CD4-positive, alpha-beta T cell treated with Interleukin-4 for 1 hour (primary cell): ENCODE data around the gene RABL6.
"Not testable (repeated sequence)": the region's sequence is repeated elsewhere in the genome, so short reads cannot be mapped to it uniquely, and the experiment has no call there.

Experiments used
- DNase-seq, 2 donors: peaks; one replicate each; pipeline ENCODE4 v3.0.0-alpha.2; 2020 to 2022

Gene RABL6

GRCh38 chr9:136775191-136775590, 32.6 kb upstream of the RABL6 start:
- no peak for DNase-seq

- no peak for DNase-seq
Observed at GRCh38 chr9:136776947-136777346, 30.8 kb upstream of the RABL6 start.

DNA sequence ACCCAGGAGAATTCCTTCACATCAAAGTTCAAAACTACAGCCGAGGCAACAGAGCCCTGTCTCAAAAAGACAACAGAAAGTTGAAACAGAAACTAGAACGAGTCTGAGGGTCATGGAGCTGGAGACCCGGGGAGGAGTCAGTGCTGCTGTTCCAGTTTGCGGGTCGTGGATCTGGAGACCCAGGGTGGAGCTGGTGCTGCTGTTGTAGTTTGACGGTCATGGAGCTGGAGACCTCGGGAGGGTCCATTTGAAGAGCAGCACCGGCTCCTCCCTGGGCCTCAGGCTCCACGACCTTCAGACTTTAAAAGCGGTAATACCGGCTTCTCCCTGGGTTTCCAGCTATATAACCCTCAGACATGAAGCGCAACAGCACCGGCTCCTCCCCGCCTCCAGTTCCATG, 30.4 kb upstream of the RABL6 start:
- no peak for DNase-seq

GRCh38 chr9:136779808-136780207, 27.9 kb upstream of the RABL6 start:
- DNase-seq, result no peak

DNA sequence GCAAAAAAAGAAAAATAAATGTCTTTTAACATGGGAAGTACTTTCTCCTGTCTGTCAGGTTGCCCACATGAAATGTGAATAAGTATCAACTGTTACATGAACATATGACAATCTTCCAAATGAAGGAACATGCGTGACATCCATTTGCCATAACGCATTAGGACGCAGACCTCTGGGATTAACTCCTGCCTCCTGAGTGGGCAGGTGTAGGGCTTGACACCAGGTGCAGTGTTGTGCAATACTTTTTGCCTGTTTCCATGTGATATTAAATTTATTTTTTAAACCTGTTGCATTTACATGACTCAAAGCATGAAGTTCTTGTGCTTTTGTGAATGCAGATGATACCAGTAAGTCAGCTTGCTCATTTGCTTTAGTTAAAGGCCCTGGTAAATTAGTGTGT, 25.3 kb upstream of the RABL6 start:
- no peak for DNase-seq

DNA sequence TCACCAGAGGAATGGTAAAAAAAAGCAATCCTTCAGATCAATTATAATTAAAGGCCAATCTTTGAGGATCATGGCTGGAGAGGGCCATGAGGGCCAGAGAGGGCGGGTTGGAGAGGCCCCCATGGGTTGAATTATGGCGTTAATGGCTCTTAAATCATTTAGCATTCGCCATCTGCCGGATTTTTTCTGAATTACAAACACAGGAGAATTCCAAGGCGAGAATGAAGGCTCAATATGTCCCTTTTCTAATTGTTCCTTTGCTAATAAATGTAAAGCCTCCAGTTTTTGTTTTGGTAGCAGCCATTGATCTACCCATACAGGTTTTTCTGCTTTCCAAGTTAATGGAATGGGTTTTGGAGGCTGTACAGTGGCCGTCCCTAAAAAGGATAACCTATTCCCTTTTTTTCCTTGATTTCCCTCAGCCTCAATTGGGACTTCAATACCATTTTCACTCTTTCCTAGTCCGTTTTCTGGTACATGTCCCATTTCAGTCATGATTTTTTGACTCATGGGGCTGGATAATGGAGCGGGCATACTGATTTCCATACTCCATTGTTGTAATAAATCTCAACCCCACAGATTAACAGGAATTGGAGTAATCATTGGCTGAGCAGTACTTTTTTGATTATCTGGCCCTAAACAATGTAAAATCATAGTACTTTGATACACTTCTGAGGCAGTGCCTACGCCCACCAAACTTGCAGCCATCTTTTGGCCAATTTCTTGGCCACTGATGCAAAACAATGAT, 23.3 kb upstream of the RABL6 start:
- peak in 1 of 2 donors; percentile 41 for DNase-seq

- peak in 1 of 2 donors; percentile 62 for DNase-seq
Observed at GRCh38 chr9:136784997-136785361, 22.8 kb upstream of the RABL6 start.

GRCh38 chr9:136785565-136786355, 22.0 kb upstream of the RABL6 start:
- DNase-seq, result not testable (repeated sequence)

GRCh38 chr9:136786451-136786850, 21.3 kb upstream of the RABL6 start:
- no peak for DNase-seq

DNA sequence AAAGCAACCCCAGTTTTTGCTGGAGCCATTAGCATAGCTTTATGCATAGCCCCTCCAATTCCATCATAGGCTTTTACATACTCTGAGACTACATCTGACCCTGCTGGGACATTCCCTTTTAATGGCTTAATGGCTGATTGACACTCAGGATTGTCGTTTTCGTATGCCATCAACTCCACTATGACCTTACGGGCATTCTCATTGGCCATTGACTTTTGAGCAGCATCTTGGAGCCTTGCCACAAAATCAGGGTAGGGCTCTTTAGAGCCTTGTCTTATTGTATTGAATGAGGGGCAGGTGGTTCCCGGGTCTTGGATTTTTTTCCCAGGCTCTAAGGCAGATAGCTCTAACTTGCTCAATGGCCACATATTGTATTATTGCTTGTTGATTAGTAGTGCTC, 20.8 kb upstream of the RABL6 start:
- not testable (repeated sequence) for DNase-seq

- peak; percentile 69 to 83 for DNase-seq
Observed at GRCh38 chr9:136787690-136788400, 19.9 kb upstream of the RABL6 start.

DNA sequence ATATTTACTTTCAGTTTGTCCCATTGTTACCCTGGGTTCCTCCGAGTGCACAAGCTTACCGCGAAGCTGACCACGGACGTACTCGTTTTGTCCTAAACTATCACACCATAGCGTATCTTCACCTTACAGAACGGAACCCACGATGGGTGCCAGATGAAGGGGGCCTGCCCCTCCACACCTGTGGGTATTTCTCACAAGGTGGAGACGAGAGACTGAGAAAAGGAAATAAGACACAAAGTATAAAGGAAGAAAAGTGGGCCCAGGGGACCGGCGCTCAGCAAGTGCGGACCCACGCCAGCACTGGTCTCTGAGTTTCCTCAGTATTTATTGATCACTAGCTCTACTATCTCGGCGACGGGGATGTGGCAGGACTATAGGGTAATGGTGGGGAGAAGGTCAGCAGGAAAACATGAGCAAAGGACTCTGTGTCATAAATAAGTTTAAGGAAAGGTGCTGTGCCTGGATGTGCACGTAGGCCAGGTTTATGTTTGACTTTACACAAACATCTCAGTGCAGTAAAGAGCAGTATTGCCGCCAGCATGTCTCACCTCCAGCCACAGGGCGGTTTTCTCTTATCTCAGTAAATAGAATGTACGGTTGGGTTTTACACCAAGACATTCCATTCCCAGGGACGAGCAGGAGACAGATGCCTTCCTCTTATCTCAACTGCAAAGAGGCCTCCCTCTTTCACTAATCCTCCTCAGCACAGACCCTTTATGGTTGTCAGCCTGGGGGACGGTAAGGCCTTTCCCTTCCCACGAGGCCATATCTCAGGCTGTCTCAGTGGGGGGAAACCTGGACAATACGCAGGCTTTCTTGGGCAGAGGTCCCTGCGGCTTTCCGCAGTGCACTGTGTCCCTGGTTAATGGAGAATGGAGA, 18.9 kb upstream of the RABL6 start:
- DNase-seq, result not testable (repeated sequence)

GRCh38 chr9:136789523-136789937, 18.2 kb upstream of the RABL6 start:
- no peak for DNase-seq

DNA sequence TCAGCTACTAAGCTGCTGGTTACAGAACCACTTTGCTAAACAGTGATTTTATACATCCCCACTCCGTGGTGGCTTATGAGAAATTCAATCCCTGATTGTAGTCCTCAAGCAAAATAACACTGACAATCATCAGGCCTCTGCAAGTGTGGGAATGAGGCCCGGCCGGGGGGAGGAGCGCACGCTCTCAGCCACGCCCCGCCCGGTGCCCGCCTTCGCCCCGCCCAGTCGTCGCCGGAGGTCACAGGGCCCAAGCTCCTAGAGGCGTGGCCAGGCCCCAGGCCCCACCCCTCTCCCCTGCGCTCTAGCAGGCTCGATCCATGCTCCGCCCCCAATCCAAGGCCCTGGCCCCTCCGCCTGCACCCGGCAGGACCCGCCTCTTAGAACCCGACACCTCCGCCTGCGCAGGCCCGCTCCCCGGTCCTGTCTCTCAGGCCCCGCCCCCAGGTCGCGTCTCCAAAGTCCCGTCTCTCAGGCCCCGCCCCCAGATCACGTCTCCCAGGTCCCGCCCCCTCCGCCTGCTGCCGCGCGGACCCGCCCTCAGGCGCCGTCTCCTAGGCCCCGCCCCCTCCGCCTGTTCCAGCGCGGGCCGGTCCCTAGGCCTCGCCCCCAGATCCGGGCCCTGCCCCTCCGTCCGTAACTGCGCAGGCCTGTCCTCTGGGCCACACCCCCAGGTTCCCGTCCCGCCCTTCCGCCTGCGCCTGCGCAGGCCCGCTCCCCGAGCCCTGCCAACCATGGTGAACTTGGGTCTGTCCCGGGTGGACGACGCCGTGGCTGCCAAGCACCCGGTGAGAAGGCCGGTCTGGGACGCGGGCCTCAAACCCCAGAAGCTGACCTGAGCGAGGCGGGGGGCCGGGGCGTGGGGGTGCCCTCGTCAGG, 16.9 kb upstream of the RABL6 start, which contains the start of gene TMEM141:
TMEM141 (plus strand) TSS at position 705 of the 876 bp plus-strand sequence; CDS start at position 732, 27 bp downstream.
- DNase-seq, result peak; percentile 99

- peak; percentile 75 to 78 for DNase-seq
Observed at GRCh38 chr9:136791516-136792276, 16.1 kb upstream of the RABL6 start.

DNA sequence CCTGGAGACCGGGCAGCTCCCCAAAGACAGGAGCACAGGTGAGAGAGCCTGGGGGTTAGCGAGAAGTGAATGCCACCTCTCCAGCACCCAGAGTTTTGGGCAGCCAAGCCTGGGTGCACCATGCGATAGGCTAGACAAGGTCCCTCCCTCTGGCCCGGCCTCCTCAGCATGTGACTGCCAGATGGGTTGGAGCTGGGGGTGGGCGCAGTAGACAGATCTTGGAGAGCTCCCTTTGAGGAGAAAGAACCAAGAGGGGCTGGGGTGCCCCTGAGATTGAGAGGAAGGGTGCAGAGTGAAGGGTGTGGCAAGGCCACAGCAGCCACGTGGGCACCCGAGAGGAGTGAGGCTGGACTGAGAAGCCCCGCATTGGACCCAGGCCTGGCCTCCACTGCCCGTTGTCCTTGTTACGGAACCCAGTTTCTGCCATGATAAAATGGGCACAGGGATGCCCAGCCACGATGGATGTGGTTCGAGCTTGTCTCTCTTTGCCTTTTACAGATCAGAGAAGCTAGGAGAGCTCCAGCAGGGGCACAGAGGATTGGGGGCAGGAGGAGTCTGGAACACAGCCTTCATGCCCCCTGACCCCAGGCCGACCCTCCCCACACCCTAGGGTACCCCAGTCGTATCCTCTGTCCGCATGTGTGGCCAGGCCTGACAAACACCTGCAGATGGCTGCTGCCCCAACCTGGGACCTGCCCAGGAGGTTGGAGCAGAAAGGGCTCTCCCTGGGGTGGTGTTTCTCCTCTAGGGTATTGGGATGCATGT, 15.2 kb upstream of the RABL6 start:
- no peak for DNase-seq

DNA sequence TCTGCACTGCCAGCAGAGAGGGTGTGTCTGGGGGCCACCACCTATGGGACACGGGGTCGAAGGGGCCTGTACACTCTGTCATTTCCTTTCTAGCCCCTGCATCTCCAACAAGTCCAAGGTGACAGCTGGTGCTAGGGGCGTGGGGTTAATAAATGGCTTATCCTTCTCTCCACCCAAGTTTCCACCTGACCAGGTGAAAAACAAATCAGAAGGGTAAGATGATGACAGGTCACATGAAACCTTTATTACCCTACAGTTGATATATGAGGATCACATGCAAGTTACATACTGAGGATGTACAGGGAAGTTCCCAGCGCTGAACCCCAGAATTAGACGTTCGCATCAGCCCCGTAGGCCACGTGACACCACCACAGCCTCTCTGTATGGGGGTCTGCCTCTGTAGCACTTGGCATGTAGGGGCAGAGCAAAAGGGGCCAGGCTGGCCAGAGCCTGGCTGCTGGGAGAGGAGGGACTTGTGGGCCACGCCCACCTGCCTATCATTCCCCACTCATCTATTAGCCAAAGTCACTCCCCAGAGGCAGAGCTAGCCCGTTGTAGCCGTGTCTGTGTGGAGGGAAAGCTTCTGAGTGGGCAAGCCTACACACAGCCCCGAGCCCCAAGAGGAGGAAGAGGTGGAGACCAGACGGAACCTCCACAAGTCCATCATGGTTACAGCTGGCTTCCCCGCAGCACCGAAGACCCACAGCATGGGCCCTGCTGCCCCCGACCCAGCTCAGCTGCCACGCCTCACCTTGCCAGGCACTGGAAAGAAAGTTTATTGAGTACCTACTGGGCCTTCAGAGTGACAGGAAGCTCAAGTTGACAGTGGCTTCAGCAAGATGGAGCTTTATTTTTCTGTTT, 14.4 kb upstream of the RABL6 start:
- no peak for DNase-seq

DNA sequence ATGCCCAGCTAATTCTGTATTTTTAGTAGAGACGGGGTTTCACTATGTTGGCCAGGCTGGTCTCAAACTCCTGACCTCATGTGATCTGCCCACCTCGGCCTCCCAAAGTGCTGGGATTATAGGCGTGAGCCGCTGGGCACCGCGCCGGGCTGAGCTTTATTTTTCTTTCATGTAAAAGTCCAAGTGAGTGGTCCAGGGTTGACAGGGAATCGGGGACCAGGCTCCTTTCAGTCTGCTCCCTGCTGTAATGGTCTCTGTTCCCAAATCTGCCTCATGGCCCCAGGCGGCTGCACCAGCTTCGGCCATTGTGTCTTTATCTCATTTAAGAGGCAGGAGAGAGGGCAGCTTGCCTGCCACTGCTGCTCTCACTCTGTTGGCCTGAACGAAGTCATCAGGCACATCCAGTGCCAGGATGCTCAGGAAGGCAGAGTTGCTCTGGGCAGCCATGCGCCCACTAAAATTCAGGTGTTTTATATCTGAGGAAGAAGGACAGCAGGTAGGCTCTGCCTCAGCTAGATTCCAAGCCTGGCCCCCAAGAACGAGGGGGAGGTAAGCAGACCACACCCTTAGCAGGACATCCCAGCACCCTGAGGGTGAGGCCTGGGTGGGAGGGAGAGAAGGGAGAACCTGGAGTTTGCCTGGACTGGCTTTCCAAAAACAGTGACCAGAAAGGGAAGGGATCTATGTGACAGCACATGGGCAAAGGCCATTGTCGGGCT, 13.3 kb upstream of the RABL6 start:
- no peak for DNase-seq
